HuH-7.5 (cell line): ENCODE data around the gene FGF22.
A peak's percentile ranks its signal among the peaks of the same experiment; 100 is the strongest.

Experiments used
- DNase-seq: peaks from one replicate; pipeline ENCODE4 v3.0.0; 2011; ENCODE audit warnings: low spot score

Gene FGF22

GRCh38 chr19:680287-681028 lies 40.8 kb downstream of the FGF22 start:
- peak; percentile 99 for DNase-seq

DNA sequence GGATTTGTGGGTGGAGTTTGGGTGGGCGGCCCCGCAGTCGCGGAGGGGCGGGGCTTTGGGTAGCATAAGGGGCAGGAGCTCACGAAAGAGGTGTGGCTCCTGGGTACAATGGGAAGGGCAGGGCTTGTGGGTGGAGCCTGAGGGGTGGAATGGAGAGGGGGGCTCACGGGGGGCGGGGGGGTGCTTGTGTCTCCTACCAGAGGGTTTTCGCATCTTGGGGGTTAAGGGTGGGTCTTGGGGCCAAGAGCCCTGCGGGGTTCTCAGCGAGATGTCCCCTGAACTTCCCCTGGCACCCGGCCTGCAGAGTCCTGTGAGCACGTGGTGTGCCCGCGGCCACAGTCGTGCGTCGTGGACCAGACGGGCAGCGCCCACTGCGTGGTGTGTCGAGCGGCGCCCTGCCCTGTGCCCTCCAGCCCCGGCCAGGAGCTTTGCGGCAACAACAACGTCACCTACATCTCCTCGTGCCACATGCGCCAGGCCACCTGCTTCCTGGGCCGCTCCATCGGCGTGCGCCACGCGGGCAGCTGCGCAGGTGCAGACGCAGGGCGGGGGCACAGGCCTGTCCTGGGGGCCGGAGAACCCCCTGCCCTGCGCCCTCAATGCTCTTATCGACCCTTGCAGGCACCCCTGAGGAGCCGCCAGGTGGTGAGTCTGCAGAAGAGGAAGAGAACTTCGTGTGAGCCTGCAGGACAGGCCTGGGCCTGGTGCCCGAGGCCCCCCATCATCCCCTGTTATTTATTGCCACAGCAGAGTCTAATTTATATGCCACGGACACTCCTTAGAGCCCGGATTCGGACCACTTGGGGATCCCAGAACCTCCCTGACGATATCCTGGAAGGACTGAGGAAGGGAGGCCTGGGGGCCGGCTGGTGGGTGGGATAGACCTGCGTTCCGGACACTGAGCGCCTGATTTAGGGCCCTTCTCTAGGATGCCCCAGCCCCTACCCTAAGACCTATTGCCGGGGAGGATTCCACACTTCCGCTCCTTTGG lies 41.6 kb downstream of the FGF22 start:
- peak; percentile 7 for DNase-seq

- no peak for DNase-seq
These were observed 43.1 kb downstream of the FGF22 start for GRCh38 chr19:682678-683320.

GRCh38 chr19:685454-685931 lies 45.8 kb downstream of the FGF22 start:
- DNase-seq = peak; percentile 11

DNA sequence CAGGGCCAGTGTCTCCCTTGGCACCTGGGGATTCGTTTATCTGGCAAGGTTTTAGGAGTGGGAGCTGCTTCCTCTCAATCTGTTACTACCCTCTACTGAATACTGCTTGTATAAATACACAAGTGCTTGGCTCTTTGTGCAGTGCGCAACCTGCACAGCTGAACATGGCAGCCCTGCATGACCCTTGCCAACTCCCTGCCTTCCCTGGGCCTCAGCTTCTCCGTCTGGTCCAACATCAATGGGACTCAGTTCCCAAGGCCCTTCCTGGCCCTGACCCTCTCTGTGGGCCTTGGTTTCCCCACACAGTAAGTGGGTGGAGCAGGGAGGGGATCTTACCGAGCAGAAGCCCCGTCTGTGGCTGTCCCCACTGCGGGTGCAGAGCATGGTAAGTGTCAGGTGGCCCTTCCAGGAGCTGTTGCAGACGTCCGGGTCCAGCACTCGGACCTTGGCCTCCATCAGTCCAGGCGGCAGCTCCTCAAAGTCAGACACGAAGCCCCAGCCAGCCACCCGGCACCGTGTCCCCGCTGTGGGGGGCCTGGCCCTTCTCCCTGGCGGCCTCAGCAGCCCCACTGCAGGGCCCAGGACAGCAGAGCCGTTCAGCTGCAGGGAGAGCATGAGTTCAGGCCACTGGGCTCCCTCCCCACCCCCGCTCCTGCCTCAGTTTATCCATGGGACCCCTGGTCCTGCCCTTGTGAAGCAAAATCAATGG lies 47.1 kb downstream of the FGF22 start:
- DNase-seq = no peak

GRCh38 chr19:687569-688166 lies 48.0 kb downstream of the FGF22 start:
- DNase-seq = no peak

DNA sequence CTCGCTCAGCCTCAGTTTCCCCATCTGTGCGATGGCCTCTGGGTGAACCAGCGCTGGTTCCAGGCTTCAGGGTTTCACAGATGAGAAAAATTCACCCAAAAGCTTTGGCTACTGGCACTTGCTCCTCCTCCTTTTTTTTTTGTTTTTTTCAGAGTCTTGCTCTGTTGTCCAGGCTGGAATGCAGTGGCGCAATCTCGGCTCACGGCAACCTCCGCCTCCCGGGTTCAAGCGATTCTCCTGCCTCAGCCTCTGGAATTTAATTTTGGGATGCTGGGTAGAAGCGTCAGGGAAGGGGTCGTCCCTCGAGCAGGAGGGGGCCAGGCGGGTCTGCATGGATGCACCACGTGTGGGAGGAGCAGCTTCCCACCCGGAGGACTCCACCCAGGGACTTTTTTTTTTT lies 48.5 kb downstream of the FGF22 start:
- DNase-seq = no peak

DNA sequence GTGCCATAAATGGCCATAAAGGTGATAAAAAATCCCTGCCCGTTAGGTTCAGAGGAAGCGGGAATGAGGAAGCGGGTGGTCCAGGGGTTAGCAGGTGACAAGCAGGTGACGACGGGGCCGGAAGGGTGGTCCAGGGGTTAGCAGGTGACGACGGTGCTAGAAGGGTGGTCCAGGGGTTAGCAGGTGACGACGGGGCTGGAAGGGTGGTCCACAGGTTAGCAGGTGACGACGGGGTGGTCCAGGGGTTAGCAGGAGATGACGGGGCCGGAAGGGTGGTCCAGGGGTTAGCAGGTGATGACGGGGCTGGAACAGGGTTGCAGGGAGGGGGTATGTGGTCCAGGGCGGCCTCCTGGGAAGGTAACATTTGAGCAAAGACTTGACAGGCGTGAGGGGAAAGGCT lies 49.3 kb downstream of the FGF22 start:
- DNase-seq = no peak

DNA sequence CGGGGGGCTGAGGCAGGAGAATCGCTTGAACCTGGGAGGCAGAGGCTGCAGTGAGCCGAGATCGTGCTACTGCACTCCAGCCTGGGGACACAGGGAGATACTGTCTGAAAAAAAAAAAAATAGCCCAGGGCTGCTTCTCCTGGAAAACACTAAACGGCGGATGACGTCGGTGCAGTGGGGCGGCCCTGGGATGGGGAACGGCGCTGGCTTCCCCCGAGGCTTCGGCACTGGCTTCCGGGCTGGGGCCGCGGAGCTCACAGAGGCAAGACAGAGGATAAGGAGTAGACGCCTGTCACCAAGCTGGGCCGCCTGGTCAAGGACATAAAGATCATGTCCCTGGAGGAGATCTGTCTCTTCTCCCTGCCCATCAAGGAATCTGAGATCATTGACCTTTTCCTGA lies 50.5 kb downstream of the FGF22 start:
- DNase-seq = no peak
